ENCODE data around the gene UBAC1. TPM values are rescaled to one million over a fixed set of nuclear protein-coding genes. Genes with fewer than 3 reads are reported as not detected.

Gene UBAC1
- total RNA-seq, 2 donors from 2014 or later, result 47.9 to 48.4 TPM

- no peak overlapping the region for H3K4me3 ChIP-seq (ENCODE audit: low read length)
- Mint-ChIP-seq H3K27me3 (ENCODE audit: insufficient read depth) (peaks cover 2% of the 10 kb centered on the region), H3K9me3 (no peaks in the 10 kb centered on the region), H3K4me1 (peaks cover 17% of the 10 kb centered on the region), H3K36me3 (ENCODE audit: low read depth) (no peaks in the 10 kb centered on the region), H3K4me3 (no peak overlapping the region), H3K27ac (no peak overlapping the region)
- H3K9me3 ChIP-seq (ENCODE audit: control insufficient read depth, low read length), result no peaks in the 10 kb centered on the region
- H3K4me1 ChIP-seq (ENCODE audit: control insufficient read depth, insufficient read depth, low read length), result no peaks in the 10 kb centered on the region
- TF ChIP-seq, protein P1, sequence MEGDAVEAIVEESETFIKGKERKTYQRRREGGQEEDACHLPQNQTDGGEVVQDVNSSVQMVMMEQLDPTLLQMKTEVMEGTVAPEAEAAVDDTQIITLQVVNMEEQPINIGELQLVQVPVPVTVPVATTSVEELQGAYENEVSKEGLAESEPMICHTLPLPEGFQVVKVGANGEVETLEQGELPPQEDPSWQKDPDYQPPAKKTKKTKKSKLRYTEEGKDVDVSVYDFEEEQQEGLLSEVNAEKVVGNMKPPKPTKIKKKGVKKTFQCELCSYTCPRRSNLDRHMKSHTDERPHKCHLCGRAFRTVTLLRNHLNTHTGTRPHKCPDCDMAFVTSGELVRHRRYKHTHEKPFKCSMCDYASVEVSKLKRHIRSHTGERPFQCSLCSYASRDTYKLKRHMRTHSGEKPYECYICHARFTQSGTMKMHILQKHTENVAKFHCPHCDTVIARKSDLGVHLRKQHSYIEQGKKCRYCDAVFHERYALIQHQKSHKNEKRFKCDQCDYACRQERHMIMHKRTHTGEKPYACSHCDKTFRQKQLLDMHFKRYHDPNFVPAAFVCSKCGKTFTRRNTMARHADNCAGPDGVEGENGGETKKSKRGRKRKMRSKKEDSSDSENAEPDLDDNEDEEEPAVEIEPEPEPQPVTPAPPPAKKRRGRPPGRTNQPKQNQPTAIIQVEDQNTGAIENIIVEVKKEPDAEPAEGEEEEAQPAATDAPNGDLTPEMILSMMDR (conservative IDR thresholded peaks at IDR 0.05), result no peak
- no peak for DNase-seq
- H3K36me3 ChIP-seq (ENCODE audit: control insufficient read depth, insufficient read depth, low read length), result no peaks in the 10 kb centered on the region
- no peak overlapping the region for H3K9ac ChIP-seq (ENCODE audit: extremely low read depth, low read length, poor library complexity, severe bottlenecking)
- H3K27ac ChIP-seq (ENCODE audit: low read depth, low read length), result no peak overlapping the region
- peaks cover 5% of the 10 kb centered on the region for H3K27me3 ChIP-seq (ENCODE audit: control insufficient read depth, insufficient read depth, low read length, poor library complexity, severe bottlenecking)
- 85 to 90% methylated on average over 2 to 9 of the region's 9 CpGs for WGBS, 2 experiments (ENCODE audit: insufficient coverage in 1 of 2, insufficient read length in 1 of 2)
Observed at GRCh38 chr9:135970128-135970815, 9.1 kb upstream of the UBAC1 start.

GRCh38 chr9:135969064-135969683 is 8.0 kb upstream of the UBAC1 start:
- Mint-ChIP-seq H3K36me3 (ENCODE audit: low read depth) (no peaks in the 10 kb centered on the region), H3K4me3 (no peak overlapping the region), H3K27ac (no peak overlapping the region), H3K9me3 (no peaks in the 10 kb centered on the region), H3K27me3 (ENCODE audit: insufficient read depth) (peaks cover 2% of the 10 kb centered on the region), H3K4me1 (peaks cover 17% of the 10 kb centered on the region)
- TF ChIP-seq, protein P1 (conservative IDR thresholded peaks at IDR 0.05), result no peak
- DNase-seq, result peak; percentile 37
- 77 to 85% methylated on average over 6 to 12 of the region's 12 CpGs for WGBS, 2 experiments (ENCODE audit: insufficient coverage in 1 of 2, insufficient read length in 1 of 2)
- Histone ChIP-seq H3K27ac (ENCODE audit: low read depth, low read length) (no peak overlapping the region), H3K27me3 (ENCODE audit: control insufficient read depth, insufficient read depth, low read length, poor library complexity, severe bottlenecking) (peaks cover 5% of the 10 kb centered on the region), H3K36me3 (ENCODE audit: control insufficient read depth, insufficient read depth, low read length) (no peaks in the 10 kb centered on the region), H3K9me3 (ENCODE audit: control insufficient read depth, low read length) (no peaks in the 10 kb centered on the region), H3K4me1 (ENCODE audit: control insufficient read depth, insufficient read depth, low read length) (no peaks in the 10 kb centered on the region), H3K9ac (ENCODE audit: extremely low read depth, low read length, poor library complexity, severe bottlenecking) (no peak overlapping the region), H3K4me3 (ENCODE audit: low read length) (no peak overlapping the region)

- no peak overlapping the region for H3K4me3 ChIP-seq (ENCODE audit: low read length)
- Mint-ChIP-seq H3K27me3 (ENCODE audit: insufficient read depth) (peaks cover 2% of the 10 kb centered on the region), H3K36me3 (ENCODE audit: low read depth) (no peaks in the 10 kb centered on the region), H3K4me1 (peaks cover 13% of the 10 kb centered on the region), H3K9me3 (no peaks in the 10 kb centered on the region), H3K27ac (no peak overlapping the region), H3K4me3 (no peak overlapping the region)
- no peaks in the 10 kb centered on the region for H3K36me3 ChIP-seq (ENCODE audit: control insufficient read depth, insufficient read depth, low read length)
- H3K9ac ChIP-seq (ENCODE audit: extremely low read depth, low read length, poor library complexity, severe bottlenecking), result no peak overlapping the region
- H3K27ac ChIP-seq (ENCODE audit: low read depth, low read length), result no peak overlapping the region
- H3K9me3 ChIP-seq (ENCODE audit: control insufficient read depth, low read length), result no peaks in the 10 kb centered on the region
- TF ChIP-seq, protein P1 (conservative IDR thresholded peaks at IDR 0.05), result no peak
- H3K27me3 ChIP-seq (ENCODE audit: control insufficient read depth, insufficient read depth, low read length, poor library complexity, severe bottlenecking), result peaks cover 5% of the 10 kb centered on the region
- no peaks in the 10 kb centered on the region for H3K4me1 ChIP-seq (ENCODE audit: control insufficient read depth, insufficient read depth, low read length)
- DNase-seq, result no peak
- WGBS, 2 experiments (ENCODE audit: insufficient coverage in 1 of 2, insufficient read length in 1 of 2), result 84 to 90% methylated on average over 7 of the region's 7 CpGs
Observed at GRCh38 chr9:135968601-135969000, 7.4 kb upstream of the UBAC1 start.

Data from endodermal cell (in vitro differentiated cells).